HUES6 (cell line): ENCODE data around the gene CDCA3.

ENCODE experiments used
- H3K27ac ChIP-seq: 2 replicates; pipeline ENCODE4 v1.7.0; 2013; ENCODE audit warnings: low read depth, mild to moderate bottlenecking, low read length, inconsistent platforms
- H3K27me3 ChIP-seq: 2 replicates; pipeline ENCODE4 v1.6.1; 2013; ENCODE audit warnings: low read length; ENCODE audit not compliant: control insufficient read depth, insufficient read depth
- H3K36me3 ChIP-seq: 2 replicates; pipeline ENCODE4 v1.6.1; 2013; ENCODE audit warnings: low read length; ENCODE audit not compliant: control insufficient read depth, insufficient read depth
- H3K4me1 ChIP-seq: 2 replicates; pipeline ENCODE4 v1.6.1; 2013; ENCODE audit warnings: low read length; ENCODE audit not compliant: control insufficient read depth, insufficient read depth
- H3K4me3 ChIP-seq: 2 replicates; pipeline ENCODE4 v1.5.1; 2013; ENCODE audit warnings: low read depth, low read length
- H3K9ac ChIP-seq: one replicate; pipeline ENCODE4 v1.6.1; 2013; ENCODE audit warnings: mild to moderate bottlenecking, low read length
- H3K9me3 ChIP-seq: 2 replicates; pipeline ENCODE4 v1.6.1; 2013; ENCODE audit warnings: low read depth, low read length; ENCODE audit not compliant: control insufficient read depth, insufficient read depth

The CDCA3 gene

GRCh38 chr12:6849976-6850560, 1.0 kb downstream of the CDCA3 start:
- peaks cover 51% of the 10 kb centered on the region for H3K36me3 ChIP-seq
- H3K27ac ChIP-seq, result no peak overlapping the region

GRCh38 chr12:6849427-6849826, 1.7 kb downstream of the CDCA3 start:
- Histone ChIP-seq H3K4me1 (peaks cover 12% of the 10 kb centered on the region), H3K9ac (no peak overlapping the region), H3K36me3 (peaks cover 57% of the 10 kb centered on the region), H3K4me3 (no peak overlapping the region), H3K9me3 (no peaks in the 10 kb centered on the region), H3K27ac (no peak overlapping the region), H3K27me3 (no peaks in the 10 kb centered on the region)

More at GRCh38 chr12:6849976-6850560, 1.0 kb downstream of the CDCA3 start:
- no peaks in the 10 kb centered on the region for H3K9me3 ChIP-seq
- H3K9ac ChIP-seq, result peak overlapping the region; percentile 76
- H3K27me3 ChIP-seq, result no peaks in the 10 kb centered on the region
- peaks cover 12% of the 10 kb centered on the region for H3K4me1 ChIP-seq
- peak overlapping the region; percentile 83 for H3K4me3 ChIP-seq

- Histone ChIP-seq H3K4me1 (0 out of 2 replicates have a peak, but pooled peaks cover 6% of the 10 kb centered on the region), H3K4me3 (no peak overlapping the region), H3K9ac (no peak overlapping the region), H3K27ac (no peak overlapping the region), H3K27me3 (no peaks in the 10 kb centered on the region), H3K36me3 (peaks cover 67% of the 10 kb centered on the region), H3K9me3 (no peaks in the 10 kb centered on the region)
Measured at GRCh38 chr12:6847676-6848075, 3.4 kb downstream of the CDCA3 start.

GRCh38 chr12:6846316-6846869, 4.7 kb downstream of the CDCA3 start:
- Histone ChIP-seq H3K27me3 (no peaks in the 10 kb centered on the region), H3K4me3 (no peak overlapping the region), H3K27ac (no peak overlapping the region), H3K36me3 (peaks cover 75% of the 10 kb centered on the region), H3K9me3 (no peaks in the 10 kb centered on the region), H3K9ac (no peak overlapping the region), H3K4me1 (0 out of 2 replicates have a peak, but pooled peaks cover 6% of the 10 kb centered on the region)

GRCh38 chr12:6845395-6845794, 5.7 kb downstream of the CDCA3 start:
- Histone ChIP-seq H3K27ac (no peak overlapping the region), H3K36me3 (peaks cover 75% of the 10 kb centered on the region)

GRCh38 chr12:6843118-6843902, 7.8 kb downstream of the CDCA3 start:
- H3K27me3 ChIP-seq, result no peaks in the 10 kb centered on the region
- no peak overlapping the region for H3K4me3 ChIP-seq
- no peak overlapping the region for H3K27ac ChIP-seq
- H3K4me1 ChIP-seq, result 0 out of 2 replicates have a peak, but pooled peaks cover 2% of the 10 kb centered on the region
- peaks cover 75% of the 10 kb centered on the region for H3K36me3 ChIP-seq
- H3K9ac ChIP-seq, result no peak overlapping the region
- no peaks in the 10 kb centered on the region for H3K9me3 ChIP-seq

More at GRCh38 chr12:6845395-6845794, 5.7 kb downstream of the CDCA3 start:
- Histone ChIP-seq H3K9ac (no peak overlapping the region), H3K4me1 (0 out of 2 replicates have a peak, but pooled peaks cover 5% of the 10 kb centered on the region), H3K4me3 (no peak overlapping the region), H3K27me3 (no peaks in the 10 kb centered on the region), H3K9me3 (no peaks in the 10 kb centered on the region)

GRCh38 chr12:6842075-6842474, 9.0 kb downstream of the CDCA3 start:
- H3K27ac ChIP-seq, result no peak overlapping the region

GRCh38 chr12:6840761-6841515, 10.1 kb downstream of the CDCA3 start, which contains the start of gene GNB3:
TSS of gene GNB3 (plus strand) at chr12:6840925. CDS start at chr12:6841288, 363 bp downstream.
- H3K9me3 ChIP-seq, result no peaks in the 10 kb centered on the region
- no peak within 1 kb of the TSS for H3K27ac ChIP-seq
- H3K4me1 ChIP-seq, result 0 out of 2 replicates have a peak, but pooled peaks cover 2% of the 10 kb centered on the region
- H3K36me3 ChIP-seq, result peaks cover 76% of the 10 kb centered on the region
- H3K9ac ChIP-seq, result no peak within 1 kb of the TSS
- H3K4me3 ChIP-seq, result no peak within 1 kb of the TSS
- no peaks in the 10 kb centered on the region for H3K27me3 ChIP-seq

More at GRCh38 chr12:6842075-6842474, 9.0 kb downstream of the CDCA3 start:
- Histone ChIP-seq H3K9ac (no peak overlapping the region), H3K9me3 (no peaks in the 10 kb centered on the region), H3K4me1 (0 out of 2 replicates have a peak, but pooled peaks cover 2% of the 10 kb centered on the region), H3K27me3 (no peaks in the 10 kb centered on the region), H3K4me3 (no peak overlapping the region), H3K36me3 (peaks cover 77% of the 10 kb centered on the region)

- H3K9ac ChIP-seq, result no peak overlapping the region
- no peak overlapping the region for H3K27ac ChIP-seq
- H3K4me1 ChIP-seq, result 0 out of 2 replicates have a peak, but pooled peaks cover 2% of the 10 kb centered on the region
- H3K4me3 ChIP-seq, result no peak overlapping the region
- no peaks in the 10 kb centered on the region for H3K9me3 ChIP-seq
- H3K36me3 ChIP-seq, result peaks cover 70% of the 10 kb centered on the region
- H3K27me3 ChIP-seq, result no peaks in the 10 kb centered on the region
Measured at GRCh38 chr12:6840330-6840729, 10.8 kb downstream of the CDCA3 start.

- peaks cover 68% of the 10 kb centered on the region for H3K36me3 ChIP-seq
- H3K27me3 ChIP-seq, result no peaks in the 10 kb centered on the region
- no peak overlapping the region for H3K4me3 ChIP-seq
- H3K4me1 ChIP-seq, result 0 out of 2 replicates have a peak, but pooled peaks cover 2% of the 10 kb centered on the region
- no peak overlapping the region for H3K27ac ChIP-seq
- H3K9ac ChIP-seq, result no peak overlapping the region
- no peaks in the 10 kb centered on the region for H3K9me3 ChIP-seq
Measured at GRCh38 chr12:6839482-6840201, 11.4 kb downstream of the CDCA3 start.
